ENCODE measurements around the gene CDH2.

DNA sequence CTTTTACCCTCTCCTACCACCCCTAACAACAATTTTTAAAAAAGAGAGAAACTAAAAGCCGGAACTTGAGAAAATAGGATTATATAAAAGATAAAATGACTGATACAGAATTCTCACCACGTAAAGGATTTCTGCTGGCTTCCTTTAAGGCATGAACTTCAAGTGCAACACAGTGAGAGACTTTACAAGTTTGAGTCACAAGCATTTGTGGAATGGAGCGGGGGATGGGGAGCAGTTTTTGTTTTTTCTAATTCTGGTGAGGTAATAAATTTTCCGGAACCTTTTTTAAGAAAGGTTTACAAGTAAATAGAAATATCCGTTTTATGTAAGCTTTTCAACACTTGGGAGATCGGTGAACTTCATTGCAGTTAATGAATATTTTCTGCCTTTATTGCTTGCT lies 1.8 kb upstream of the CDH2 start:
- TF ChIP-seq ZNF274 (IDR thresholded peaks at IDR 0.05; ENCODE audit: low read depth, low read length) (no peak), YY1 (IDR thresholded peaks at IDR 0.05; ENCODE audit: insufficient read depth, insufficient read length) (no peak)

All from NT2/D1 (cell line).